HG03196 (cell line): ENCODE data around the gene CNOT4.

Experiments used
- ATAC-seq: cut with Tn5 transposase; IDR thresholded peaks from one replicate; pipeline ENCODE4 v1.9.1; 2021; ENCODE audit not compliant: unreplicated experiment

CNOT4 gene

GRCh38 chr7:135509839-135510591 lies at the start of gene CNOT4:
TSS of gene CNOT4 (minus strand) at chr7:135510102. CDS start at chr7:135438331, 71,771 bp downstream.
- peak; percentile 96 for ATAC-seq

GRCh38 chr7:135558881-135559280 lies 49.0 kb upstream of the CNOT4 start:
- ATAC-seq: no peak

- ATAC-seq: peak; percentile 76
Measured at GRCh38 chr7:135558337-135558767, 48.5 kb upstream of the CNOT4 start.

- ATAC-seq: peak; percentile 68
Measured at GRCh38 chr7:135557455-135558336, 47.8 kb upstream of the CNOT4 start, which contains the start of gene NUP205. TSS of gene NUP205 (plus strand) at chr7:135557917. CDS start at chr7:135557945, 28 bp downstream.

GRCh38 chr7:135553346-135553745 lies 43.4 kb upstream of the CNOT4 start:
- ATAC-seq: no peak

- no peak for ATAC-seq
Measured at GRCh38 chr7:135552148-135552547, 42.2 kb upstream of the CNOT4 start.

- no peak for ATAC-seq
Measured at GRCh38 chr7:135550196-135550595, 40.3 kb upstream of the CNOT4 start.

GRCh38 chr7:135541029-135541428 lies 31.1 kb upstream of the CNOT4 start:
- ATAC-seq: no peak

GRCh38 chr7:135539629-135540028 lies 29.7 kb upstream of the CNOT4 start:
- ATAC-seq: no peak

- ATAC-seq: no peak
Measured at GRCh38 chr7:135538376-135538775, 28.5 kb upstream of the CNOT4 start.

GRCh38 chr7:135537905-135538304 lies 28.0 kb upstream of the CNOT4 start:
- no peak for ATAC-seq

GRCh38 chr7:135537453-135537852 lies 27.6 kb upstream of the CNOT4 start:
- ATAC-seq: no peak

- ATAC-seq: no peak
Measured at GRCh38 chr7:135536150-135536549, 26.2 kb upstream of the CNOT4 start.

- ATAC-seq: no peak
Measured at GRCh38 chr7:135527025-135527424, 17.1 kb upstream of the CNOT4 start.

- ATAC-seq: no peak
Measured at GRCh38 chr7:135525426-135525825, 15.5 kb upstream of the CNOT4 start.

- no peak for ATAC-seq
Measured at GRCh38 chr7:135523146-135523545, 13.2 kb upstream of the CNOT4 start.

- no peak for ATAC-seq
Measured at GRCh38 chr7:135522509-135522908, 12.6 kb upstream of the CNOT4 start.

- no peak for ATAC-seq
Measured at GRCh38 chr7:135519871-135520270, 10.0 kb upstream of the CNOT4 start.

GRCh38 chr7:135519233-135519688 lies 9.4 kb upstream of the CNOT4 start:
- ATAC-seq: no peak

GRCh38 chr7:135518748-135519147 lies 8.8 kb upstream of the CNOT4 start:
- ATAC-seq: no peak

GRCh38 chr7:135517060-135517459 lies 7.2 kb upstream of the CNOT4 start:
- no peak for ATAC-seq

- no peak for ATAC-seq
Measured at GRCh38 chr7:135514856-135515255, 5.0 kb upstream of the CNOT4 start.
